Parietal lobe (tissue), 1 donor: Measurements from ENCODE around the gene DRAP1. TPM values are rescaled to one million over a fixed set of nuclear protein-coding genes. Genes with fewer than 3 reads are reported as not detected.

Source experiments
- total RNA-seq: library from RNA; depleted of rRNA; stranded (reverse); fragments of >200 nt; gene quantifications from one replicate; pipeline ENCODE4 v1.2.3, GENCODE V29; 2014

The DRAP1 gene, protein sequence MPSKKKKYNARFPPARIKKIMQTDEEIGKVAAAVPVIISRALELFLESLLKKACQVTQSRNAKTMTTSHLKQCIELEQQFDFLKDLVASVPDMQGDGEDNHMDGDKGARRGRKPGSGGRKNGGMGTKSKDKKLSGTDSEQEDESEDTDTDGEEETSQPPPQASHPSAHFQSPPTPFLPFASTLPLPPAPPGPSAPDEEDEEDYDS
- total RNA-seq: 61.7 TPM

DNA sequence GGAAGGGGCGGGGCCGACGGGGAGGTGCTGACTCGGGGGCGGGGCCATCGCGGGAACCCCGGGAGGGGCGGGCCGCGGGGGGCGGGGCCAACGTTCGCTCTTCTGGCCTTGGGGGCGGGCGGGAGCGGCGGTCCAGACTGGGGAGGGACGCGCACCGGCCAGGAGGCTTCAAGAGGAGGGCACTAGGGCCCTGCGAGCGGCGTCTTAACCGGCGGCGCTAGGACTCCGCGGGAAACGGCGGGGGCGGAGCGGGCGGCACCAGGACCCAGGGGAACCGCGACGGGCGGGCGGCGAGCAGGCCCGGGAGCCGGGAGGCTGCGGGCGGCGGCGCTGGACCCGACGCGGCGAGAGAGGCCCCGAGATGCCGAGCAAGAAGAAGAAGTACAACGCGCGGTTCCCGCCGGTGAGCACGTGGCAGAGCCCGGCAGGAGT lies at the start of gene DRAP1:
Gene DRAP1, plus strand, starts transcription at position 286 of the 432 bp plus-strand sequence. Its CDS starts 76 bp downstream, at position 362.

DNA sequence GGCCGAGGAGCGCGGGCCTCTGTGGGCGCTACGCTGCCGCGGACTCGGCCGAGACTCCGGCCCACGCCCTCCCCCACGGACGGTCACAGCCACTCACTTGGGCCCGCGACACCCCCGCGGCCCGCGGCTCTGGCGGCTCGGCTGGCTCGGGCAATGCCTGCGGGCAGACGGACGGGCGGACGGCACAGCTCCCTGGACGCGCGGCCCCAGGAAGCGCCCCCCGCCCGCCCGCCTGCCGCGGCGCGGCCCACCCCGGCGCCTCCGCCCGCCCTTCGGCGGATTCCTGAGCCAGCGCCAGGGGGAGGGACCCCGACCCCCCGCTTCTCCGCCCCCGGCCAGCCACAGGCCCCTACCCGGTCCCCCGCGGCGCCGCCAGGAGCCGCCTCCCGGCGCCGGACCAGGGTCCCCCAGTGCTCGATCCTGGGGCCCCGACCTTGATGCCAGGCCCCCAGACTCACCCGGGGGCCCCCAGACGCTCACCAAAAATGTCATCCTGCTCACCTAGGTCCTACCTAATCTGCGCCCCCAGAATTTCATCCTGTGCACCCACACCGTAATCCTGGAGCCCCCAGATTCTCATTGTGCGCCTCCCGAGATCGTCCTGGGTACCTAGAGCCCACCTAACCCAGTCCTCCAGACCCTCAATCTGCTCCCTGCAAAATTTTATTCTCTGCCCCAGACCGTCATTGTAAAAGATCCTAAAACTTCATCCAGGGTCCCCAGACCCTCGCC lies 46.5 kb upstream of the DRAP1 start, which contains the start of gene EFEMP2:
Gene EFEMP2, minus strand, starts transcription at position 215 of the 732 bp plus-strand sequence. CDS start 446 bp downstream, outside the sequence.

DNA sequence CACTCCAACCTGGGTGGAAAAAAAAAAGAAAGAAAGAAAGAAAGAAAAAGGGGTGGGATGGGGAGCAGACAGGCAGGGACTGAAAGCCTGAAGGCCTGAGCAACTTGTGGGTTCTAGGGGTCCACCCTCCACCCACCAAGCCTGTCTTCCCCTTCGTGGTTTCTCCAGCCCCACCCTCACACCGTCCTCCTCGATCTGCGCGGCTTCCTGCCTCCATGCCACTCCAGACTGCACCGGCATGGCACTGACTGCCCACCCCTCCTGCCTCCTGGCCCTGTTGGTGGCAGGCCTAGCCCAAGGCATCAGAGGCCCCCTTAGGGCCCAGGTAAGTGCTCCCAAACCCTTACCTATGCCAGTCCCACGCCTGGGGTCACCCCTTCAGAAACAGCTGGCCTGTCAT lies 39.6 kb upstream of the DRAP1 start, which contains the start of gene CTSW:
Gene CTSW, plus strand, starts transcription at position 221 of the 400 bp plus-strand sequence. Its CDS starts 18 bp downstream, at position 239.

DNA sequence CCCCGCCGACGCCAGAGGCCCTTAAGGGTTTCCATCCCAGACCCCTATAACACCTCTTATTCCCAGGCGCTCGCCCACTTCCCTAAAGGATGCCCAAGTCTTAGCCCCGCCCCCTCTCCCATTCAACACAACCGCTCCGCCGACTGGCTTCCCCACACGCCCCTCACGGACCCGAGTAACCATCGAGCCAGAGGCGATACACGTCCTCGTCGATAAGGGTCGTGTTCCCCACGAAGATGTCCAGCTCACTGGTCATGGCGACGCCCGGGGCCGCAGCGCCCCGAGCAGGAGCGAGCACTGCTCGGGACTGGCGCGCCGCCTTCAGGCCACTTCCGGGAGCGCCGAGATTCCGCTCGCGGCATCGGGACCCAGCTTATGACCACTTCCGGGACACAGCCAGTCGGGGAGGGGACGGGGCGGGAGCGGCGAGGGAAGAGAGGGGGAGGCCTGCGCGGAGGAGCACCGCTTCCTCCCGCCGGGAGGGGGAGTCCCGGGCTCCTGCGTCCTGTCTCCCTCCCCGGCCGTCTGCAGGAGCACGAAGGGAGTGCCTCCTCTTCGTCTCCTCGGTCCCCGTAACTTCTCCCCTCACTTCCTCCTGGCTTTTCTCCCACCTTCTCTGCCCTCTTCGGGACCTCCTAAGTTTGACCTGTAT lies 30.9 kb upstream of the DRAP1 start, which contains the start of gene FIBP:
Gene FIBP, minus strand, starts transcription at position 309 of the 652 bp plus-strand sequence. Its CDS starts 53 bp downstream, at position 256.

DNA sequence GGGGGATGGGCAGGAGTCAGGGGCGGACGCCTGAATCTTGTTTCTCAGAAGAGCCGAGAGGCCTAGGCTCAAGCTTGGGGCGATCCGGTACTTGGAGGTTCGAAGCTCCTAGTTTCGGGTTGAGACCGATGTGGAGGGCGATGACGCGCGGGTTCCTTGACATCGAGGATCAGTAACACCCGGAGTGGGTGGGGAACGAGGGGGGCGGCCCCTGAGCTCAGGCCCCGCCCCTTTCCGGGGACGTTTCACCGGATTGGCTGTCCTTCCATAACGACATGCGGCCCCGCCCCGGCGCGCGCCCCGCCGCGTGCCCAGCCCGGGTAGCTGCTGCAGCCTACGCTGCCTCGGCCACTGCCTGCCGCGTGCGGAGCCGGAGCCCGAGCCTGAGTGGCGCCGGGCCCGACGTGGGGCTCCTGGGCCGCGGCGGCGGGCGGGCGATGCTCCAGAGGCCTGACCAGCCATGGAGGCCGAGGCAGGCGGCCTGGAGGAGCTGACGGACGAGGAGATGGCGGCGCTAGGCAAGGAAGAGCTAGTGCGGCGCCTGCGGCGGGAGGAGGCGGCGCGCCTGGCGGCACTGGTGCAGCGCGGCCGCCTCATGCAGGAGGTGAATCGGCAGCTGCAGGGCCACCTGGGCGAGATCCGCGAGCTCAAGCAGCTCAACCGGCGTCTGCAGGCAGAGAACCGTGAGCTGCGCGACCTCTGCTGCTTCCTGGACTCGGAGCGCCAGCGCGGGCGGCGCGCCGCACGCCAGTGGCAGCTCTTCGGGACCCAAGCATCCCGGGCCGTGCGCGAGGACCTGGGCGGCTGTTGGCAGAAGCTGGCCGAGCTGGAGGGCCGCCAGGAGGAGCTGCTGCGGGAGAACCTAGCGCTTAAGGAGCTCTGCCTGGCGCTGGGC lies 28.7 kb upstream of the DRAP1 start, which contains the start of gene CCDC85B:
Gene CCDC85B, plus strand, starts transcription at position 350 of the 895 bp plus-strand sequence. Its CDS starts 111 bp downstream, at position 461.

DNA sequence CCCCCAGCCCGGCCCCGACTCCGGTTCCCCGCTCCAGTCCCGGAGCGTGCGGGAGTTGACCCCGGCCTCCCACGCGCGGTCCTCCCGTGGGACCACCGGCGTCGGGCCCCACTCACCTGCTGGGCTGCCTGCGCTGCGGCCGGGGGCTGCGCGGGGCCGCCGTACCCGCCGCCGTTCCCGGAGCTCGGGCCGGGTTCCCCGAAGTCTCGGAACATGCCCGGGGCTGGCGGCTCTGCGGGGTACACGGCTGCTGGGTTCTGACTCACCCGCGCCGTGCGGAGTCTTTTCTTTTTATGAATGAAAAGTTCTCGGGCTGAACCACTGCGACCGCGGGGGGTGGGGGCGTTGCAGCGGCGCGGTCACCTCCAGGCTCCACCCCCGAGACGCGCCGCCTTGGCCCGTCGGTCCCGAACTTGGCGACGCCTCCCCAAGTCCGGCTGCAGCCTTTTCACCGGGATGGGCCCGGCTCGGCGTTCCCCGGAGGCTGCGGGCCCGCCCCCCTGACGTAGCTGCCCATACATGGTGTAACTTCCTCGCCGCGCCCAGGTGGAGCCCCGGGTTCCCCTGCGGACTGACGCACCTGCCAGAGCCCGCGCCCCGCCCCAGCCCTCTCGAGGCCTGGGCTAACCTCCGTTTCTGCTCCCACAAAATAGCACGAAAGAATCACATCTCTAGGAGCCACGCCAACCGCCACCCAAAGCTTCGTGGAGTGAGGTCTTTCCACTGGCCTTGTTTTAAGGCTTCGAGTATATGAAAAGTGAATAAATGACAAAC lies 18.9 kb upstream of the DRAP1 start, which contains the start of gene FOSL1:
Gene FOSL1, minus strand, starts transcription at position 264 of the 774 bp plus-strand sequence. Its CDS starts 49 bp downstream, at position 215.

DNA sequence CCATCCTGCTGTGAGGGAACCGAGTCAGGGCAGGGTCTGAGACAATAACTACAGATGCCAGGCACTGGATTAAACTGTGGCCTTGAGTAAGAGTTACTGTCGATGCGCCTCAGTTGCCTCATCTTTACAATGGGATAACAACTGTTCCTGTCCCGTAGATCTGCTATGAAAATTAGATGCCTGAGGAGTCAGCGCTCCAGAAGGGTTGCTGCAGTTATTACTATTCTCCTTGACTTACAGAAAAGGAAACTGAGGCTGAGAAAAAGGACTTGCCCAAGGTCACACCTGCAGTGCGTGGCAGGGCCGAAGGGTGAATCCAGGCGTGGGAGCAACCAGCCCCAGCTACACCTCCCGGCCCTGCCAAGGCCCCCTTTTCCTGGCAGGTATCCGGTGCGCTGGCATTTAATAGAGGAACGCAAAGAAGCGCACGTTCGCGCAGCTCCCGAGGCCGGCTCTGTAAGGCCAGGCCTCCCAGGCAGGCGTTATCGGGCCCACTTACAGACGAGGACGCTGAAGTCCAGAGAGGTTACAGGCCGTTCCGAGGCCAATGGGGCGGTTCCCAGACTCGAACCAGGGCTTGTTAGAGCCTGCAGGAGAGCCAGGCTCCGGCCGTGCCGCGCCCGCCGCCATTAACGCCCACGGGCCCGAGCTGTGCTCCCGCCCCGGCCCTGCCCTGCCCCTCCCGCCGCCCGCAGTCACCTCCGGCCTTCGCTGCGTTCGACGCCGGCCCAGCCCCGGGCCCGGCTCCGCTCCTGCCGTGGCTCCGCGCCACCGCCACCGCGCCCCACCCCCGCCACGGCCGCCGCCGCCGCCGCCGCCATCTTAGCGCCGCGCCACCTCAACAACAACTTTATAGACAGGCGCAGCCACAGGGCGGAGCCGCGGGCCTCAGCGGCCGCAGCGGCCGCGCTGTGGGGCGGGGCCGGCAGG lies 750 bp upstream of the DRAP1 start, which contains the start of gene C11orf68:
Gene C11orf68, minus strand, starts transcription at position 852 of the 930 bp plus-strand sequence. Its CDS starts 31 bp downstream, at position 821.

DNA sequence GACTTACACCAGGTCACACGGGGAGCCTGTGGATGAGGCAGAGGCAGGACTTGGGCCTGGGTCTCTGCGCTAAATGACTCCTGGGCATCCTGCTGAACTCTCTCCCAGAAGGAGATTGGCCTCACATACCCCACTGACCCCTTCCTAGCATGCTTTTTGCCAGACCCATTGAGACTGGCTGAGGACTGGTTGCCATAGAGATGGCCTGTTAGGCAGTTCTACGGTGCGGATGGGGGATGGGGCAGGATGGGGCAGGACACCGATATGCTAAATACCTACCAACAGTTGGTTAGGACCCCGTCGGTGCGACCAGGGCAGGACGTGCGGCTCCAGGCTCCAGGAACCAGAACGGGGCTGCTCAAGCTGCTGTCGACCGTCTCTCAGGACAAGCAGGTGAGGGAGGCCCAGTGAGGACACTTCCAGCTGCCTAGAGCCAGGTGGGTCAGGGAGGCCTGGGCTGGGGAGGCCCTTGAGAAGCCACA lies 26.2 kb downstream of the DRAP1 start, which contains the start of gene TSGA10IP:
Gene TSGA10IP, plus strand, starts transcription at position 51 of the 482 bp plus-strand sequence. Its CDS starts 196 bp downstream, at position 247.

DNA sequence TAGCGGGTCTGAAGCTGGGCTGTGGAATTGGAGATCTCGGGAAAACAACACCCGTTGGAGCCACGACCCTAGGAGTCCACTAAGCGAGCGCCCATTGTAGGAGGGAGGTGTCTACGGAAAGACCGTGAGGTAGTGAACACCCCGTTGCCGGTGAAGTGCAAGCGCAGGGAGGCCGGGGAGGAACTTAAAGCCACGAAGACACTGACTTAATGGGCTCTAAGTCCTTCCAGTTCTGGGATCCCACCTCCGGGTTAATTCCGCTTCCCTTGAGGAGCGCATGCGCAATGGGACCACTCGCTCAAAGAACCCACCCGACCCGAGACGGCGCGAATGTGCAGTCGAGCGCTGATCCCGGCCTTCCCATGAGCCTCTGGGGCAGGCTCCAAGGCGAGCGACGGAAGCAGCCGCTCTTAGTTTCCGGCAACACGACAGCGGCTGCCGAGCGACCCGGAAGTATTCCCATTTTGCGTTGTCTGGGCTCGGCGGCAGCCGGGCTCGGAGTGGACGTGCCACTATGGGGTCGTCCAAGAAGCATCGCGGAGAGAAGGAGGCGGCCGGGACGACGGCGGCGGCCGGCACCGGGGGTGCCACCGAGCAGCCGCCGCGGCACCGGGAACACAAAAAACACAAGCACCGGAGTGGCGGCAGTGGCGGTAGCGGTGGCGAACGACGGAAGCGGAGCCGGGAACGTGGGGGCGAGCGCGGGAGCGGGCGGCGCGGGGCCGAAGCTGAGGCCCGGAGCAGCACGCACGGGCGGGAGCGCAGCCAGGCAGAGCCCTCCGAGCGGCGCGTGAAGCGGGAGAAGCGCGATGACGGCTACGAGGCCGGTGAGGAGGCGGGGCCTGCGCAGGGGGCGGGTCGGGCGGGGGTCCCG lies 42.3 kb downstream of the DRAP1 start, which contains the start of gene SART1:
Gene SART1, plus strand, starts transcription at position 468 of the 874 bp plus-strand sequence. Its CDS starts 47 bp downstream, at position 515.

Other genes with a start within 250 kb of the DRAP1 start
- 46.0 TPM for gene KAT5, start 207.2 kb upstream of the DRAP1 start, total RNA-seq
- 17.2 TPM for gene RNASEH2C, start 198.6 kb upstream of the DRAP1 start, total RNA-seq
- 8.8 TPM for gene AP5B1, start 138.4 kb upstream of the DRAP1 start, total RNA-seq
- not detected for gene OVOL1, start 132.4 kb upstream of the DRAP1 start, total RNA-seq
- 20.7 TPM for gene SNX32, start 85.5 kb upstream of the DRAP1 start, total RNA-seq
- 647 TPM for gene CFL1, start 61.2 kb upstream of the DRAP1 start, total RNA-seq
- 70.4 TPM for gene MUS81, start 59.0 kb upstream of the DRAP1 start, total RNA-seq
- gene EFEMP2, start 46.6 kb upstream of the DRAP1 start, total RNA-seq: 18.8 TPM
- not detected for gene CTSW, start 39.6 kb upstream of the DRAP1 start, total RNA-seq
- gene FIBP, start 31.0 kb upstream of the DRAP1 start, total RNA-seq: 121 TPM
- 9.1 TPM for gene CCDC85B, start 28.8 kb upstream of the DRAP1 start, total RNA-seq
- not detected for gene FOSL1, start 19.0 kb upstream of the DRAP1 start, total RNA-seq
- 11.6 TPM for gene C11orf68, start 364 bp upstream of the DRAP1 start, total RNA-seq
- not detected for gene TSGA10IP, start 26.1 kb downstream of the DRAP1 start, total RNA-seq
- 41.9 TPM for gene SART1, start 42.3 kb downstream of the DRAP1 start, total RNA-seq
- gene EIF1AD, start 82.7 kb downstream of the DRAP1 start, total RNA-seq: 33.5 TPM
- gene BANF1, start 83.1 kb downstream of the DRAP1 start, total RNA-seq: 16.9 TPM
- not detected for gene CST6, start 92.6 kb downstream of the DRAP1 start, total RNA-seq
- gene CATSPER1, start 107.1 kb downstream of the DRAP1 start, total RNA-seq: not detected
- gene GAL3ST3, start 129.7 kb downstream of the DRAP1 start, total RNA-seq: 17.2 TPM
- gene SF3B2, start 132.9 kb downstream of the DRAP1 start, total RNA-seq: 125 TPM
- 101 TPM for gene PACS1, start 150.8 kb downstream of the DRAP1 start, total RNA-seq